Peyer's patch (tissue), 4 donors: ENCODE data around the gene SCFD2.

Source experiments
- CTCF ChIP-seq, 6 experiments: fragments of 450-650 bp in 4 of 6; fragments of 200-600 bp in 2 of 6; sonication (generic) in 1 of 6; IDR thresholded peaks; one replicate each; pipeline ENCODE4 v1.5.1; 2017 to 2019; ENCODE audit warnings: antibody characterized with exemption in 6 of 6, mild to moderate bottlenecking in 3 of 6, moderate library complexity in 1 of 6
- POLR2A ChIP-seq, 2 donors: fragments of 450-650 bp; IDR thresholded peaks; one replicate each; pipeline ENCODE4 v1.5.1; 2017; ENCODE audit warnings: antibody characterized with exemption in 2 of 2, mild to moderate bottlenecking in 2 of 2, moderate library complexity in 2 of 2

GRCh38 chr4:52865300-52865699, 500.6 kb downstream of the SCFD2 start:
- no peak for TF ChIP-seq CTCF (IDR thresholded peaks at IDR 0.05)
- TF ChIP-seq POLR2A (IDR thresholded peaks at IDR 0.05), result no peak
